IMR-90 (cell line): ENCODE data around the gene MYH10. TPM values are rescaled to one million over a fixed set of nuclear protein-coding genes. Genes with fewer than 3 reads are reported as not detected.

Experiments
- ATAC-seq: fragments of 200-7000 bp; cut with Tn5 transposase; 2 replicates; pipeline ENCODE4 v1.9.1; 2020; ENCODE audit warnings: low read depth, mild to moderate bottlenecking, moderate library complexity
- BruUV-seq: library from RNA; stranded (reverse); fragments of 400-500 nt; replicated peaks from 2 replicates; lab custom pipeline; 2021; lab: Mats Ljungman, UMichigan
- CTCF ChIA-PET: fragments of 300-600 bp; formaldehyde crosslinking; extraction: SDS; loops from one replicate; lab custom pipeline; 2021; ENCODE audit warnings: antibody characterized with exemption; lab: Yijun Ruan, JAX
- POLR2A ChIA-PET: fragments of 300-600 bp; sonication (Branson Sonifier 250); formaldehyde crosslinking; loops from one replicate; lab custom pipeline; 2022; ENCODE audit warnings: antibody characterized with exemption; ENCODE audit not compliant: unreplicated experiment; lab: Charles Lee
- DNase-seq: peaks from one replicate; pipeline ENCODE4 v3.0.0; 2013
- H2AFZ ChIP-seq: replicated peaks from 2 replicates; pipeline ENCODE3; 2013; ENCODE audit warnings: low read length, mild to moderate bottlenecking; ENCODE audit not compliant: poor library complexity
- H2AK5ac ChIP-seq: 2 replicates; pipeline ENCODE4 v1.6.1; 2013; ENCODE audit warnings: low read depth, low read length, inconsistent platforms
- H2AK9ac ChIP-seq: replicated peaks from 2 replicates; pipeline ENCODE3; 2013; ENCODE audit warnings: mild to moderate bottlenecking, low read depth, low read length, moderate library complexity; ENCODE audit not compliant: poor library complexity
- H2BK120ac ChIP-seq: 2 replicates; pipeline ENCODE4 v1.6.1; 2013; ENCODE audit warnings: low read depth, low read length, inconsistent platforms
- H2BK15ac ChIP-seq: 3 replicates; pipeline ENCODE4 v1.6.1; 2013; ENCODE audit warnings: low read depth, low read length, inconsistent platforms
- H2BK20ac ChIP-seq: 2 replicates; pipeline ENCODE4 v1.6.1; 2013; ENCODE audit warnings: low read depth, mild to moderate bottlenecking, inconsistent platforms, low read length, moderate library complexity
- H2BK5ac ChIP-seq: 2 replicates; pipeline ENCODE4 v1.6.1; 2013; ENCODE audit warnings: mild to moderate bottlenecking, low read depth, low read length, inconsistent platforms; ENCODE audit not compliant: poor library complexity, severe bottlenecking
- H3K14ac ChIP-seq: replicated peaks from 2 replicates; pipeline ENCODE4 v1.6.1; 2013; ENCODE audit warnings: low read depth, low read length, inconsistent platforms
- H3K18ac ChIP-seq: 2 replicates; pipeline ENCODE4 v1.6.1; 2013; ENCODE audit warnings: low read depth, low read length, control low read depth
- H3K23ac ChIP-seq: 2 replicates; pipeline ENCODE4 v1.6.1; 2013; ENCODE audit warnings: low read depth, low read length, inconsistent platforms
- H3K27ac ChIP-seq: 2 replicates; pipeline ENCODE4 v1.5.1; 2013; ENCODE audit warnings: mild to moderate bottlenecking, control low read depth, low read length; ENCODE audit not compliant: insufficient read depth
- H3K27me3 ChIP-seq: 2 replicates; pipeline ENCODE4 v1.6.1; 2013; ENCODE audit warnings: low read length; ENCODE audit not compliant: control insufficient read depth, insufficient read depth
- H3K36me3 ChIP-seq: 2 replicates; pipeline ENCODE4 v1.6.1; 2013; ENCODE audit warnings: low read length, mixed read lengths; ENCODE audit not compliant: control insufficient read depth, insufficient read depth
- H3K4ac ChIP-seq: 2 replicates; pipeline ENCODE4 v1.6.1; 2013; ENCODE audit warnings: low read depth, low read length, inconsistent platforms
- H3K4me1 ChIP-seq: 2 replicates; pipeline ENCODE4 v1.6.1; 2013; ENCODE audit warnings: low read length, mixed read lengths; ENCODE audit not compliant: control insufficient read depth, insufficient read depth
- H3K4me2 ChIP-seq: 2 replicates; pipeline ENCODE4 v1.6.1; 2013; ENCODE audit warnings: low read depth, mild to moderate bottlenecking, control low read depth, low read length, moderate library complexity
- H3K4me3 ChIP-seq: 2 replicates; pipeline ENCODE4 v1.5.1; 2013; ENCODE audit warnings: low read depth, mild to moderate bottlenecking, control low read depth, low read length, moderate library complexity; ENCODE audit not compliant: insufficient read depth
- H3K56ac ChIP-seq: 2 replicates; pipeline ENCODE4 v1.6.1; 2013; ENCODE audit warnings: low read length, inconsistent platforms; ENCODE audit not compliant: insufficient read depth; ENCODE audit errors: extremely low read depth
- H3K79me1 ChIP-seq, 2 experiments: 2 replicates each; pipeline ENCODE4 v1.6.1; 2013; ENCODE audit warnings: low read length in 2 of 2, inconsistent platforms in 1 of 2, low read depth in 1 of 2
- H3K9ac ChIP-seq: 2 replicates; pipeline ENCODE4 v1.6.1; 2013; ENCODE audit warnings: low read depth, low read length, control low read depth
- H3K9me1 ChIP-seq: 2 replicates; pipeline ENCODE4 v1.6.1; 2013; ENCODE audit warnings: low read length, inconsistent platforms; ENCODE audit not compliant: insufficient read depth
- H3K9me3 ChIP-seq: 2 replicates; pipeline ENCODE4 v1.6.1; 2013; ENCODE audit warnings: low read length; ENCODE audit not compliant: control insufficient read depth, insufficient read depth
- H4K20me1 ChIP-seq: 2 replicates; pipeline ENCODE4 v1.6.1; 2013; ENCODE audit warnings: low read length, inconsistent platforms; ENCODE audit not compliant: insufficient read depth
- H4K5ac ChIP-seq: 2 replicates; pipeline ENCODE4 v1.6.1; 2013; ENCODE audit warnings: mild to moderate bottlenecking, low read depth, low read length, control low read depth
- H4K8ac ChIP-seq, 2 experiments: 2 replicates each; pipeline ENCODE4 v1.6.1; 2013; ENCODE audit warnings: low read depth in 2 of 2, low read length in 2 of 2, control low read depth in 1 of 2, inconsistent platforms in 1 of 2
- H4K91ac ChIP-seq: 2 replicates; pipeline ENCODE4 v1.6.1; 2013; ENCODE audit warnings: low read depth, low read length, inconsistent platforms; ENCODE audit not compliant: insufficient read depth
- CEBPB ChIP-seq: IDR thresholded peaks from 2 replicates; pipeline ENCODE4 v1.6.1; 2012; ENCODE audit warnings: low read depth, low read length, improper control_type of control experiment
- ELK1 ChIP-seq: fragments of 150-350 bp; IDR thresholded peaks from 2 replicates; pipeline ENCODE4 v1.6.1; 2016; ENCODE audit warnings: low read depth, mild to moderate bottlenecking, low read length, moderate library complexity, borderline replicate concordance
- FOS ChIP-seq: fragments of 150-350 bp; IDR thresholded peaks from 2 replicates; pipeline ENCODE4 v1.6.1; 2016; ENCODE audit warnings: low read depth, low read length
- MAFK ChIP-seq: IDR thresholded peaks from 2 replicates; pipeline ENCODE4 v1.6.1; 2012; ENCODE audit warnings: low read depth, low read length, improper control_type of control experiment
- MXI1 ChIP-seq: IDR thresholded peaks from 2 replicates; pipeline ENCODE4 v1.6.1; 2012; ENCODE audit warnings: low read depth, mild to moderate bottlenecking, low read length, moderate library complexity, borderline replicate concordance
- POLR2A ChIP-seq: IDR thresholded peaks from 2 replicates; pipeline ENCODE4 v1.6.1; 2012; ENCODE audit warnings: mild to moderate bottlenecking, low read depth, low read length
- RAD21 ChIP-seq: IDR thresholded peaks from 2 replicates; pipeline ENCODE4 v1.6.1; 2012; ENCODE audit warnings: low read length, improper control_type of control experiment
- RCOR1 ChIP-seq: IDR thresholded peaks from 2 replicates; pipeline ENCODE4 v1.6.1; 2012; ENCODE audit warnings: mild to moderate bottlenecking, low read length, improper control_type of control experiment; ENCODE audit not compliant: insufficient replicate concordance
- RFX5 ChIP-seq: IDR thresholded peaks from 2 replicates; pipeline ENCODE4 v1.8.0; 2012; ENCODE audit warnings: low read depth, mild to moderate bottlenecking, low read length, moderate library complexity
- USF2 ChIP-seq: fragments of 150-350 bp; IDR thresholded peaks from 2 replicates; pipeline ENCODE4 v1.6.1; 2017; ENCODE audit warnings: mild to moderate bottlenecking, antibody characterized with exemption, low read length, low read depth
- WGBS, 2 experiments: methylation state at CpG; one replicate each; pipeline versions ENCODE4 v1.1.5 to v1.1.7; 2013; ENCODE audit warnings: missing lambda C conversion rate in 2 of 2; ENCODE audit not compliant: insufficient read length in 1 of 2; ENCODE audit errors: extremely low coverage in 2 of 2; 5-methylcytosine and 5-hydroxymethylcytosine counted together
- dilution Hi-C: fragments of 300-500 bp; cut with HindIII; formaldehyde crosslinking; loops from one replicate; pipeline ENCODE4 v1.14.3; 2018; ENCODE audit warnings: low sequenced_read_pairs; ENCODE audit not compliant: unreplicated experiment
- in situ Hi-C: fragments of 300-500 bp; cut with MboI; formaldehyde crosslinking; loops from 3 replicates; pipeline ENCODE4 v1.14.3; 2019; ENCODE audit warnings: low sequenced_read_pairs, inconsistent platforms, mixed read lengths
- intact Hi-C: fragments of 100-400 bp; cut with micrococcal nuclease; formaldehyde crosslinking; loops from 2 replicates; pipeline ENCODE4 v1.10.0; 2022
- polyA plus RNA-seq, 3 experiments: library from polyadenylated mRNA; depleted of rRNA; stranded (reverse); fragments of >200 nt; gene quantifications; 2 replicates each; pipeline ENCODE4 v1.2.3, GENCODE V29; 2012; ENCODE audit warnings: low replicate concordance in 1 of 3
- total RNA-seq: library from RNA; depleted of rRNA; stranded (reverse); fragments of >200 nt; gene quantifications from 2 replicates; pipeline ENCODE4 v1.2.3, GENCODE V29; 2012

MYH10 gene
- total and polyA plus RNA-seq, 2 of the 4 experiments (the other 2 are of a cell fraction) = 71.2 to 95.2 TPM

- no peak overlapping the region for H3K27ac ChIP-seq
- H2AK5ac ChIP-seq = no peak overlapping the region
- no peaks in the 10 kb centered on the region for H3K27me3 ChIP-seq
- H3K56ac ChIP-seq = no peak overlapping the region
- H4K20me1 ChIP-seq = peaks cover 37% of the 10 kb centered on the region
- no peak overlapping the region for H2AK9ac ChIP-seq
- in situ Hi-C loops (no loop called here), dilution Hi-C loops (no loop called here), intact Hi-C loops (no loop called here)
- H3K4me1 ChIP-seq = peaks cover 12% of the 10 kb centered on the region
- no CpG with 5 or more reads among the region's 6 CpGs for WGBS, 2 experiments
- DNase-seq (no peak), ATAC-seq (no peak)
- no peak overlapping the region for H2AFZ ChIP-seq
- H3K9me1 ChIP-seq = peaks cover 26% of the 10 kb centered on the region
- TF ChIP-seq CEBPB = no peak
- TF ChIP-seq USF2 = no peak
- TF ChIP-seq RFX5 = no peak
- no peak for TF ChIP-seq MAFK
- no peak for TF ChIP-seq RCOR1
- TF ChIP-seq MXI1 = no peak
- TF ChIP-seq POLR2A = no peak
- TF ChIP-seq RAD21 = no peak
- TF ChIP-seq ELK1 = no peak
- TF ChIP-seq FOS = no peak
- H3K4me3 ChIP-seq = no peak overlapping the region
- H2BK20ac ChIP-seq = no peak overlapping the region
- H3K4ac ChIP-seq = no peak overlapping the region
- ChIA-PET CTCF (no interaction called here), POLR2A (no interaction called here)
- H3K9me3 ChIP-seq = no peaks in the 10 kb centered on the region
- no peak overlapping the region for H3K14ac ChIP-seq
- H4K5ac ChIP-seq = no peak overlapping the region
- H3K9ac ChIP-seq = no peak overlapping the region
- H2BK120ac ChIP-seq = no peak overlapping the region
- H4K91ac ChIP-seq = no peak overlapping the region
- no peak overlapping the region for H2BK15ac ChIP-seq
- peaks cover 20% of the 10 kb centered on the region for H3K36me3 ChIP-seq
- H4K8ac ChIP-seq = no peak overlapping the region
- H3K4me2 ChIP-seq = no peak overlapping the region
- no TSS peak for BruUV-seq
- H3K23ac ChIP-seq = no peak overlapping the region
- H3K79me1 ChIP-seq = peaks cover 43 to 72% of the 10 kb centered on the region in 2 experiments
- H3K18ac ChIP-seq = no peak overlapping the region
- H2BK5ac ChIP-seq = no peak overlapping the region
These were observed 11.2 kb downstream of the MYH10 start for GRCh38 chr17:8619294-8619693.
